Liver (tissue), 9 donors: ENCODE data around the gene LPP. TPM values are rescaled to one million over a fixed set of nuclear protein-coding genes. Genes with fewer than 3 reads are reported as not detected.

Experiments used
- DNase-seq: peaks from one replicate; pipeline ENCODE4 v3.0.0-alpha.2; 2017; ENCODE audit warnings: low spot score
- H3K27ac ChIP-seq, 2 donors: one replicate each; pipeline ENCODE4 v1.7.0; 2013; ENCODE audit warnings: inconsistent platforms in 2 of 2, low read length in 2 of 2, control low read depth in 1 of 2, low read depth in 1 of 2, mild to moderate bottlenecking in 1 of 2
- H3K27me3 ChIP-seq, 4 donors: one replicate each; pipeline versions ENCODE4 v1.6.1 to v1.7.0; 2013; ENCODE audit warnings: low read length in 3 of 4, inconsistent platforms in 1 of 4, mild to moderate bottlenecking in 1 of 4, moderate library complexity in 1 of 4; ENCODE audit not compliant: control insufficient read depth in 4 of 4, insufficient read depth in 4 of 4
- H3K36me3 ChIP-seq, 4 donors: one replicate each; pipeline versions ENCODE4 v1.6.1 to v1.7.0; 2013; ENCODE audit warnings: low read length in 3 of 4, mild to moderate bottlenecking in 3 of 4, low read depth in 1 of 4, moderate library complexity in 1 of 4; ENCODE audit not compliant: control insufficient read depth in 4 of 4, insufficient read depth in 3 of 4
- H3K4me1 ChIP-seq, 4 donors: one replicate each; pipeline versions ENCODE4 v1.6.1 to v1.7.0; 2013; ENCODE audit warnings: low read length in 3 of 4, mild to moderate bottlenecking in 3 of 4, moderate library complexity in 1 of 4; ENCODE audit not compliant: control insufficient read depth in 4 of 4, insufficient read depth in 4 of 4
- H3K4me3 ChIP-seq, 3 donors: one replicate each; pipeline versions ENCODE4 v1.6.1 to v1.7.0; 2013; ENCODE audit warnings: low read length in 3 of 3, control low read depth in 1 of 3, low read depth in 1 of 3, mild to moderate bottlenecking in 1 of 3
- H3K9ac ChIP-seq, 2 donors: one replicate each; pipeline ENCODE4 v1.7.0; 2013; ENCODE audit warnings: low read length in 2 of 2, mild to moderate bottlenecking in 2 of 2, moderate library complexity in 2 of 2, control low read depth in 1 of 2, low read depth in 1 of 2
- H3K9me3 ChIP-seq, 4 donors: one replicate each; pipeline versions ENCODE4 v1.6.1 to v1.7.0; 2013; ENCODE audit warnings: low read length in 3 of 4; ENCODE audit not compliant: control insufficient read depth in 4 of 4
- ATF3 ChIP-seq: IDR thresholded peaks from 2 replicates; pipeline ENCODE4 v1.6.1; 2016; ENCODE audit warnings: antibody characterized with exemption
- CTCF ChIP-seq: fragments of 150-350 bp; IDR thresholded peaks from 2 replicates; pipeline ENCODE4 v1.5.1; 2017; ENCODE audit warnings: improper control_type of control experiment, low read depth, low read length; ENCODE audit not compliant: missing input control
- EGR1 ChIP-seq, 2 donors: IDR thresholded peaks; 2 replicates each; pipeline ENCODE4 v1.6.1; 2016 to 2018; ENCODE audit warnings: antibody characterized with exemption in 2 of 2, low read depth in 2 of 2
- FOXA1 ChIP-seq: IDR thresholded peaks from 2 replicates; pipeline ENCODE4 v1.6.1; 2016; ENCODE audit warnings: antibody characterized with exemption
- FOXA2 ChIP-seq: IDR thresholded peaks from 2 replicates; pipeline ENCODE4 v1.6.1; 2016; ENCODE audit warnings: antibody characterized with exemption
- GABPA ChIP-seq, 2 donors: IDR thresholded peaks in 1 of 2; conservative IDR thresholded peaks in 1 of 2; 2 replicates each; pipeline ENCODE4 v1.6.1; 2016; ENCODE audit warnings: antibody characterized with exemption in 2 of 2, mild to moderate bottlenecking in 1 of 2, moderate library complexity in 1 of 2
- HNF4A ChIP-seq, 2 donors: conservative IDR thresholded peaks; 2 replicates each; pipeline ENCODE4 v1.6.1; 2016; ENCODE audit warnings: antibody characterized with exemption in 2 of 2, mild to moderate bottlenecking in 2 of 2
- HNF4G ChIP-seq: IDR thresholded peaks from 2 replicates; pipeline ENCODE4 v1.6.1; 2016; ENCODE audit warnings: antibody characterized with exemption
- JUND ChIP-seq, 2 donors: IDR thresholded peaks; 2 replicates each; pipeline ENCODE4 v1.6.1; 2016; ENCODE audit warnings: antibody characterized with exemption in 2 of 2
- NR2F2 ChIP-seq: IDR thresholded peaks from 2 replicates; pipeline ENCODE4 v1.6.1; 2016; ENCODE audit warnings: antibody characterized with exemption
- RXRA ChIP-seq, 2 donors: IDR thresholded peaks; 2 replicates each; pipeline ENCODE4 v1.6.1; 2017 to 2018; ENCODE audit warnings: antibody characterized with exemption in 2 of 2, mild to moderate bottlenecking in 1 of 2
- SP1 ChIP-seq: IDR thresholded peaks from 2 replicates; pipeline ENCODE4 v1.6.1; 2018; ENCODE audit warnings: antibody characterized with exemption, mild to moderate bottlenecking
- TAF1 ChIP-seq: conservative IDR thresholded peaks from 2 replicates; pipeline ENCODE4 v1.6.1; 2016; ENCODE audit warnings: antibody characterized with exemption, mild to moderate bottlenecking
- YY1 ChIP-seq: IDR thresholded peaks from 2 replicates; pipeline ENCODE4 v1.6.1; 2016; ENCODE audit warnings: antibody characterized with exemption, mild to moderate bottlenecking
- ZBTB33 ChIP-seq: IDR thresholded peaks from 2 replicates; pipeline ENCODE4 v1.6.1; 2016; ENCODE audit warnings: antibody characterized with exemption
- WGBS: extraction: QIAGEN DNeasy Blood & Tissue Kit; methylation state at CpG from one replicate; pipeline ENCODE4 v1.1.7; 2013; 5-methylcytosine and 5-hydroxymethylcytosine counted together
- polyA plus RNA-seq, 2 donors: library from polyadenylated mRNA; stranded (reverse) in 1 of 2; unstranded in 1 of 2; fragments of 200-250 nt in 1 of 2; fragments of >200 nt in 1 of 2; fragmentation: Nextera tagmentation in 1 of 2; extraction: Ambion mirVana in 1 of 2; gene quantifications; one replicate each; pipeline versions ENCODE4 v1.2.1 to v1.2.3, GENCODE V29; 2013 to 2015
- total RNA-seq, 2 donors: library from RNA; depleted of rRNA; stranded (reverse); fragments of >200 nt; gene quantifications; one replicate each; pipeline ENCODE4 v1.2.3, GENCODE V29; 2014
- donor health status: healthy.
- donor health status: healthy.
- donor health status: healthy.
- donor health status: healthy.
- donor health status: healthy.

LPP gene
- total and polyA plus RNA-seq, 4 donors, result 3.3 to 53.7 (median 28.2) TPM

GRCh38 chr3:188727052-188727451 lies 573.1 kb downstream of the LPP start:
- Histone ChIP-seq H3K9ac (no peak overlapping the region), H3K4me1 (peaks cover 2 to 13% (median 6%) of the 10 kb centered on the region in 4 donors), H3K4me3 (no peak overlapping the region), H3K9me3 (no peaks in the 10 kb centered on the region), H3K36me3 (peaks cover 0 to 3% (median under 1%) of the 10 kb centered on the region in 4 donors), H3K27ac (no peak overlapping the region), H3K27me3 (no peaks in the 10 kb centered on the region)
- TF ChIP-seq RXRA (IDR thresholded peaks at IDR 0.05) (no peak), JUND (IDR thresholded peaks at IDR 0.05) (no peak), NR2F2 (no peak), FOXA2 (no peak), ZBTB33 (no peak), HNF4G (no peak), SP1 (no peak), FOXA1 (no peak)
- 91% methylated on average over 2 of the region's 2 CpGs for WGBS
- DNase-seq, result no peak

GRCh38 chr3:188728371-188728896 lies 574.5 kb downstream of the LPP start:
- no peak for TF ChIP-seq ZBTB33
- no peak for TF ChIP-seq TAF1
- no peak for TF ChIP-seq NR2F2
- TF ChIP-seq CTCF, result no peak
- no peak for TF ChIP-seq RXRA (IDR thresholded peaks at IDR 0.05)
- no peak for TF ChIP-seq YY1
- TF ChIP-seq EGR1 (IDR thresholded peaks at IDR 0.05; ENCODE audit: low read depth in 2 of 2), result no peak
- no peak for TF ChIP-seq FOXA1
- no peak for TF ChIP-seq GABPA (IDR thresholded peaks at IDR 0.05 in 1 of 2, conservative IDR thresholded peaks at IDR 0.05 in 1 of 2)
- no peak for TF ChIP-seq HNF4A (conservative IDR thresholded peaks at IDR 0.05)
- no peak for TF ChIP-seq ATF3
- no peak for TF ChIP-seq HNF4G
- H3K4me1 ChIP-seq, result peaks cover 0 to 5% (median 2%) of the 10 kb centered on the region in 4 donors
- WGBS, result 61% methylated on average over 1 of the region's 1 CpG

More at GRCh38 chr3:188728371-188728896, 574.5 kb downstream of the LPP start:
- Histone ChIP-seq H3K9me3 (no peaks in the 10 kb centered on the region), H3K27ac (no peak overlapping the region), H3K36me3 (peaks cover 0 to 5% (median under 1%) of the 10 kb centered on the region in 4 donors), H3K4me3 (no peak overlapping the region), H3K9ac (no peak overlapping the region), H3K27me3 (no peaks in the 10 kb centered on the region)
- DNase-seq, result no peak
